ENCODE measurements around the gene TFF1. TPM values are rescaled to one million over a fixed set of nuclear protein-coding genes. Genes with fewer than 3 reads are reported as not detected.

The TFF1 gene
- total RNA-seq, 1 donor from 2014 or later, result not detected

- DNase-seq (ENCODE audit: low spot score), result no peak
- TF ChIP-seq EZH2phosphoT487 (IDR thresholded peaks at IDR 0.05), result no peak
- no peak for TF ChIP-seq CTCF (IDR thresholded peaks at IDR 0.05)
- TF ChIP-seq EZH2 (IDR thresholded peaks at IDR 0.05), result no peak
- peak overlapping the region; percentile 66 for H3K27ac Mint-ChIP-seq
These were observed 15.9 kb downstream of the TFF1 start for GRCh38 chr21:42350318-42350910.

GRCh38 chr21:42349420-42350317 is 16.7 kb downstream of the TFF1 start:
- H3K27me3 Mint-ChIP-seq (ENCODE audit: insufficient read depth, low read depth), result peaks cover 11% of the 10 kb centered on the region
- Histone ChIP-seq H3K27ac (no peak overlapping the region), H3K4me1 (no peaks in the 10 kb centered on the region), H3F3A (ENCODE audit: low read depth) (no peaks in the 10 kb centered on the region), H3K4me2 (no peak overlapping the region), H3K9me3 (ENCODE audit: low read depth) (peaks cover under 1% of the 10 kb centered on the region), H3K4me3 (no peak overlapping the region), H2AFZ (replicated peaks) (no peak overlapping the region), H3K9ac (no peak overlapping the region), H3K27me3 (no peaks in the 10 kb centered on the region), H3K36me3 (no peaks in the 10 kb centered on the region), H4K20me1 (ENCODE audit: low read depth) (no peaks in the 10 kb centered on the region), H3K79me2 (ENCODE audit: low read depth) (no peaks in the 10 kb centered on the region)
- H3K27ac Mint-ChIP-seq, result no peak overlapping the region
- peaks cover 4% of the 10 kb centered on the region for H3K9me3 Mint-ChIP-seq
- no peak overlapping the region for H3K4me3 Mint-ChIP-seq
- TF ChIP-seq EZH2phosphoT487 (IDR thresholded peaks at IDR 0.05), result no peak
- TF ChIP-seq EZH2 (IDR thresholded peaks at IDR 0.05), result no peak
- no peak for TF ChIP-seq CTCF (IDR thresholded peaks at IDR 0.05)
- no peaks in the 10 kb centered on the region for H3K36me3 Mint-ChIP-seq
- H3K4me1 Mint-ChIP-seq, result peaks cover 21% of the 10 kb centered on the region
- no peak for DNase-seq (ENCODE audit: low spot score)

More at GRCh38 chr21:42350318-42350910, 15.9 kb downstream of the TFF1 start:
- Histone ChIP-seq H3K36me3 (no peaks in the 10 kb centered on the region), H3K9me3 (ENCODE audit: low read depth) (peaks cover 4% of the 10 kb centered on the region), H3K4me2 (no peak overlapping the region), H3K4me3 (no peak overlapping the region), H3K27ac (no peak overlapping the region), H3K4me1 (no peaks in the 10 kb centered on the region), H4K20me1 (ENCODE audit: low read depth) (no peaks in the 10 kb centered on the region), H3K79me2 (ENCODE audit: low read depth) (no peaks in the 10 kb centered on the region), H3F3A (ENCODE audit: low read depth) (no peaks in the 10 kb centered on the region), H3K27me3 (no peaks in the 10 kb centered on the region), H3K9ac (no peak overlapping the region), H2AFZ (replicated peaks) (no peak overlapping the region)
- no peaks in the 10 kb centered on the region for H3K36me3 Mint-ChIP-seq
- peaks cover 5% of the 10 kb centered on the region for H3K9me3 Mint-ChIP-seq
- peaks cover 20% of the 10 kb centered on the region for H3K4me1 Mint-ChIP-seq
- H3K27me3 Mint-ChIP-seq (ENCODE audit: insufficient read depth, low read depth), result peaks cover 11% of the 10 kb centered on the region
- no peak overlapping the region for H3K4me3 Mint-ChIP-seq

- Histone ChIP-seq H2AFZ (replicated peaks) (no peak overlapping the region), H4K20me1 (ENCODE audit: low read depth) (no peaks in the 10 kb centered on the region), H3K79me2 (ENCODE audit: low read depth) (no peaks in the 10 kb centered on the region), H3K4me1 (no peaks in the 10 kb centered on the region), H3K9me3 (ENCODE audit: low read depth) (no peaks in the 10 kb centered on the region), H3K4me2 (no peak overlapping the region), H3K4me3 (no peak overlapping the region), H3F3A (ENCODE audit: low read depth) (no peaks in the 10 kb centered on the region), H3K27me3 (no peaks in the 10 kb centered on the region), H3K27ac (no peak overlapping the region), H3K9ac (no peak overlapping the region), H3K36me3 (no peaks in the 10 kb centered on the region)
- Mint-ChIP-seq H3K36me3 (no peaks in the 10 kb centered on the region), H3K27ac (no peak overlapping the region), H3K9me3 (no peaks in the 10 kb centered on the region), H3K4me1 (peaks cover 26% of the 10 kb centered on the region), H3K27me3 (ENCODE audit: insufficient read depth, low read depth) (peaks cover 11% of the 10 kb centered on the region), H3K4me3 (no peak overlapping the region)
- no peak for DNase-seq (ENCODE audit: low spot score)
- no peak for TF ChIP-seq EZH2phosphoT487 (IDR thresholded peaks at IDR 0.05)
- no peak for TF ChIP-seq EZH2 (IDR thresholded peaks at IDR 0.05)
- TF ChIP-seq CTCF (IDR thresholded peaks at IDR 0.05), result no peak
These were observed 17.6 kb downstream of the TFF1 start for GRCh38 chr21:42348762-42349161.

Measured in neural progenitor cell (in vitro differentiated cells).